GM23338 (cell line): ENCODE results near the gene NKAIN2. TPM values are rescaled to one million over a fixed set of nuclear protein-coding genes. Genes with fewer than 3 reads are reported as not detected.

Experiments used
- ATAC-seq: fragments of 200-7000 bp; cut with Tn5 transposase; 3 replicates; pipeline ENCODE4 v1.9.1; 2020
- DNase-seq: peaks from one replicate; pipeline ENCODE4 v3.0.0-alpha.2; 2015; ENCODE audit warnings: low spot score
- H2AFZ ChIP-seq: fragments of 200-600 bp; sonication (generic); 2 replicates; pipeline ENCODE4 v1.8.0; 2016; ENCODE audit warnings: antibody characterized with exemption, mild to moderate bottlenecking, moderate library complexity
- H3F3A ChIP-seq: fragments of 200-600 bp; sonication (generic); replicated peaks from 2 replicates; pipeline ENCODE4 v1.8.0; 2017; ENCODE audit warnings: antibody characterized with exemption, mixed run types, low read depth
- H3K27ac ChIP-seq: fragments of 200-600 bp; sonication (generic); 2 replicates; pipeline ENCODE4 v1.6.1; 2016; ENCODE audit warnings: low read depth
- H3K27me3 ChIP-seq: fragments of 200-600 bp; sonication (generic); 2 replicates; pipeline ENCODE4 v1.8.0; 2016; ENCODE audit warnings: mild to moderate bottlenecking, mixed run types, moderate library complexity; ENCODE audit not compliant: insufficient read depth
- H3K36me3 ChIP-seq: fragments of 200-600 bp; sonication (generic); 2 replicates; pipeline ENCODE4 v1.8.0; 2016; ENCODE audit warnings: mild to moderate bottlenecking; ENCODE audit not compliant: insufficient read depth
- H3K4me1 ChIP-seq: fragments of 200-600 bp; sonication (generic); 2 replicates; pipeline ENCODE4 v1.8.0; 2016; ENCODE audit warnings: mild to moderate bottlenecking, moderate library complexity; ENCODE audit not compliant: insufficient read depth
- H3K4me2 ChIP-seq: fragments of 200-600 bp; sonication (generic); 2 replicates; pipeline ENCODE4 v1.7.1; 2017; ENCODE audit warnings: mixed run types
- H3K4me3 ChIP-seq: fragments of 200-600 bp; sonication (generic); 2 replicates; pipeline ENCODE4 v1.6.1; 2016; ENCODE audit warnings: mixed run types
- H3K79me2 ChIP-seq: fragments of 200-600 bp; sonication (generic); replicated peaks from 2 replicates; pipeline ENCODE4 v1.8.0; 2017; ENCODE audit warnings: mild to moderate bottlenecking; ENCODE audit not compliant: insufficient read depth
- H3K9me2 ChIP-seq: fragments of 200-600 bp; sonication (generic); 2 replicates; pipeline ENCODE4 v1.8.0; 2017; ENCODE audit not compliant: insufficient read depth
- H4K20me1 ChIP-seq: fragments of 200-600 bp; sonication (generic); replicated peaks from 2 replicates; pipeline ENCODE4 v1.8.0; 2017; ENCODE audit warnings: mild to moderate bottlenecking; ENCODE audit not compliant: insufficient read depth
- H3K27ac Mint-ChIP-seq: 2 replicates; pipeline ENCODE4 v1.8.0; 2020; ENCODE audit warnings: inconsistent platforms, mild to moderate bottlenecking, moderate library complexity, mixed read lengths
- H3K27me3 Mint-ChIP-seq: 3 replicates; pipeline ENCODE4 v1.8.0; 2022; ENCODE audit warnings: low read depth, mild to moderate bottlenecking, moderate library complexity, mixed read lengths, inconsistent platforms; ENCODE audit not compliant: insufficient read depth, poor library complexity
- H3K36me3 Mint-ChIP-seq: 3 replicates; pipeline ENCODE4 v1.8.0; 2021; ENCODE audit warnings: low read depth, mild to moderate bottlenecking, inconsistent platforms, moderate library complexity, mixed read lengths
- H3K4me1 Mint-ChIP-seq: 3 replicates; pipeline ENCODE4 v1.8.0; 2020; ENCODE audit warnings: mild to moderate bottlenecking, inconsistent platforms, mixed read lengths
- H3K4me3 Mint-ChIP-seq: 3 replicates; pipeline ENCODE4 v1.8.0; 2021; ENCODE audit warnings: moderate library complexity, mild to moderate bottlenecking, inconsistent platforms, mixed read lengths
- H3K9me3 Mint-ChIP-seq: 3 replicates; pipeline ENCODE4 v1.8.0; 2020; ENCODE audit warnings: moderate library complexity, mild to moderate bottlenecking, inconsistent platforms, mixed read lengths
- CREB1 ChIP-seq: fragments of 250-450 bp; sonication (Bioruptor Pico); IDR thresholded peaks from 2 replicates; pipeline ENCODE4 v1.5.0; 2020; ENCODE audit warnings: low read depth, mild to moderate bottlenecking, moderate library complexity
- CTCF ChIP-seq, 2 experiments: fragments of 200-600 bp in 1 of 2; sonication (generic) in 1 of 2; conservative IDR thresholded peaks; 2 replicates each; pipeline versions ENCODE4 v1.5.1 to v1.6.1; 2016 to 2017; ENCODE audit warnings: antibody characterized with exemption in 2 of 2, low read depth in 2 of 2, mild to moderate bottlenecking in 2 of 2, moderate library complexity in 1 of 2
- ETS1 ChIP-seq: IDR thresholded peaks from 2 replicates; pipeline ENCODE4 v1.6.1; 2016; ENCODE audit warnings: antibody characterized with exemption
- EZH2 ChIP-seq: fragments of 200-600 bp; sonication (generic); IDR thresholded peaks from one replicate; pipeline ENCODE4 v1.8.0; 2017; ENCODE audit warnings: antibody characterized with exemption, mild to moderate bottlenecking, low read depth; ENCODE audit not compliant: unreplicated experiment
- EZH2phosphoT487 ChIP-seq: fragments of 200-600 bp; sonication (generic); IDR thresholded peaks from one replicate; pipeline ENCODE4 v1.8.1; 2018; ENCODE audit warnings: antibody characterized with exemption; ENCODE audit not compliant: unreplicated experiment
- JUNB ChIP-seq: IDR thresholded peaks from one replicate; pipeline ENCODE4 v1.6.1; 2016; ENCODE audit warnings: antibody characterized with exemption; ENCODE audit not compliant: unreplicated experiment
- NANOG ChIP-seq: IDR thresholded peaks from 2 replicates; pipeline ENCODE4 v1.6.1; 2016; ENCODE audit warnings: antibody characterized with exemption, borderline replicate concordance
- POLR2AphosphoS5 ChIP-seq: IDR thresholded peaks from 2 replicates; pipeline ENCODE4 v1.6.1; 2016; ENCODE audit warnings: antibody characterized with exemption, low read depth
- REST ChIP-seq: IDR thresholded peaks from one replicate; pipeline ENCODE4 v1.6.1; 2018; ENCODE audit warnings: antibody characterized with exemption; ENCODE audit not compliant: unreplicated experiment
- STAT1 ChIP-seq: IDR thresholded peaks from one replicate; pipeline ENCODE4 v1.6.1; 2016; ENCODE audit warnings: antibody characterized with exemption; ENCODE audit not compliant: unreplicated experiment
- ZNF114 ChIP-seq: fragments of 250-450 bp; sonication (Bioruptor Pico); IDR thresholded peaks from 2 replicates; pipeline ENCODE4 v1.5.0; 2020; ENCODE audit warnings: mild to moderate bottlenecking, moderate library complexity
- ZNF331 ChIP-seq: fragments of 250-450 bp; sonication (Bioruptor Pico); IDR thresholded peaks from 2 replicates; pipeline ENCODE4 v1.5.0; 2020; ENCODE audit warnings: low read depth, mild to moderate bottlenecking, moderate library complexity
- ZNF462 ChIP-seq: fragments of 250-450 bp; sonication (Bioruptor Pico); IDR thresholded peaks from 2 replicates; pipeline ENCODE4 v1.5.0; 2020; ENCODE audit warnings: mild to moderate bottlenecking, moderate library complexity
- polyA plus RNA-seq: library from polyadenylated mRNA; unstranded; fragments of >200 nt; fragmentation: Nextera tagmentation; extraction: Ambion mirVana; gene quantifications from 2 replicates; pipeline ENCODE4 v1.2.1, GENCODE V29; 2016
- total RNA-seq: library from RNA; depleted of rRNA; stranded (reverse); fragments of >200 nt; shearing (Covaris generic); gene quantifications from 2 replicates; pipeline ENCODE4 v1.2.3, GENCODE V29; 2014

Gene NKAIN2
- total and polyA plus RNA-seq, 2 experiments from 2014 or later, result 0.39 to 1.1 TPM

GRCh38 chr6:124676033-124676432 is 872.4 kb downstream of the NKAIN2 start:
- Histone ChIP-seq H3K27ac (no peak overlapping the region), H2AFZ (no peak overlapping the region), H3K4me1 (no peaks in the 10 kb centered on the region), H3K4me2 (no peak overlapping the region), H3K27me3 (no peaks in the 10 kb centered on the region), H3K79me2 (no peaks in the 10 kb centered on the region), H4K20me1 (no peaks in the 10 kb centered on the region), H3K4me3 (no peak overlapping the region), H3K36me3 (no peaks in the 10 kb centered on the region), H3F3A (no peaks in the 10 kb centered on the region), H3K9me2 (peaks cover 2% of the 10 kb centered on the region; the same call in 1 of the 2 replicates)
- Mint-ChIP-seq H3K27ac (no peak overlapping the region), H3K4me1 (no peaks in the 10 kb centered on the region), H3K4me3 (no peak overlapping the region), H3K9me3 (peaks cover 42% of the 10 kb centered on the region), H3K27me3 (peaks cover 1% of the 10 kb centered on the region), H3K36me3 (peaks cover 20% of the 10 kb centered on the region; the same call in 2 of the 3 replicates)
- ATAC-seq (no peak), DNase-seq (no peak)
- TF ChIP-seq EZH2phosphoT487 (no peak), ETS1 (no peak), REST (no peak), STAT1 (no peak), NANOG (no peak), ZNF462 (CRISPR knock-in tag) (no peak), ZNF114 (no peak), EZH2 (no peak), ZNF331 (no peak), POLR2AphosphoS5 (no peak), JUNB (no peak), CREB1 (no peak), CTCF (conservative IDR thresholded peaks at IDR 0.05; ENCODE audit: low read depth in 2 of 2) (no peak)
